ENCODE data around the gene MRPL28.
"Not testable (repeated sequence)": the region's sequence is repeated elsewhere in the genome, so short reads cannot be mapped to it uniquely, and the experiment has no call there.

DNA sequence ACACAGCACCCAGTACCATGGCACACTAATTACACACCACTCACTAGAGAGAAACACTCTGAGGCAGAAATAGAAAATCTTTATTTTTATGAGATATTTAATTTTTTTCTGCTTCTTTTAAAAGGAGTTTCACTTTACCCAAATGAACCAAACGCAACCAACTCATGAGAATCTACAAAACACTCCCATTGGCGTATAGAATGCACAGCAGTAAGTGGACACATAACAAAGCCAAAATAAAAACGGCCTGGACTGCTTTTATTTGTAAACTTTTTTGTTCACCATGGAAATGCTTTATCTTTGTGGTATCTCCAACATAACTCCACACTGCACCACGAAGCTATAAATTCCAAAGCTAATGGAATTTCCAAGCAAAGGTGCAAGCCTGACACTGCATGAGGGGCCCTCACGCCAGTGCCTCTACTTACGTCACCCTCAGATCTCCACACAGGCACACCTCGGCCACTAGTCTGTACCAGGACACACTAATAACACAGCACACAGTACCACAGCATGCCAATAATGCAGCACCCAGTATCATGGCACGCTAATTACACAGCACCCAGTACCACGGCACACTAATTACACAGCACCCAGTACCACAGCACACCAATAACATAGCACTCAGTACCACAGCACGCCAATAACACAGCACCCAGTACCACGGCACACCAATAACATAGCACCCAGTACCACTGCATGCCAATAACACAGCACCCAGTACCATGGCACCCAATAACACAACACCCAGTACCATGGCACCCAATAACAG is 35.3 kb downstream of the MRPL28 start:
- TF ChIP-seq JUND (IDR thresholded peaks at IDR 0.05); TAF1 (conservative IDR thresholded peaks at IDR 0.05); REST (IDR thresholded peaks at IDR 0.05); EGR1 (IDR thresholded peaks at IDR 0.05; ENCODE audit: low read depth in 2 of 2); GABPA (IDR thresholded peaks at IDR 0.05 in 1 of 2, conservative IDR thresholded peaks at IDR 0.05 in 1 of 2); YY1 (IDR thresholded peaks at IDR 0.05): not testable (repeated sequence)
- TF ChIP-seq, protein P1, sequence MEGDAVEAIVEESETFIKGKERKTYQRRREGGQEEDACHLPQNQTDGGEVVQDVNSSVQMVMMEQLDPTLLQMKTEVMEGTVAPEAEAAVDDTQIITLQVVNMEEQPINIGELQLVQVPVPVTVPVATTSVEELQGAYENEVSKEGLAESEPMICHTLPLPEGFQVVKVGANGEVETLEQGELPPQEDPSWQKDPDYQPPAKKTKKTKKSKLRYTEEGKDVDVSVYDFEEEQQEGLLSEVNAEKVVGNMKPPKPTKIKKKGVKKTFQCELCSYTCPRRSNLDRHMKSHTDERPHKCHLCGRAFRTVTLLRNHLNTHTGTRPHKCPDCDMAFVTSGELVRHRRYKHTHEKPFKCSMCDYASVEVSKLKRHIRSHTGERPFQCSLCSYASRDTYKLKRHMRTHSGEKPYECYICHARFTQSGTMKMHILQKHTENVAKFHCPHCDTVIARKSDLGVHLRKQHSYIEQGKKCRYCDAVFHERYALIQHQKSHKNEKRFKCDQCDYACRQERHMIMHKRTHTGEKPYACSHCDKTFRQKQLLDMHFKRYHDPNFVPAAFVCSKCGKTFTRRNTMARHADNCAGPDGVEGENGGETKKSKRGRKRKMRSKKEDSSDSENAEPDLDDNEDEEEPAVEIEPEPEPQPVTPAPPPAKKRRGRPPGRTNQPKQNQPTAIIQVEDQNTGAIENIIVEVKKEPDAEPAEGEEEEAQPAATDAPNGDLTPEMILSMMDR (IDR thresholded peaks at IDR 0.05; ENCODE audit: low read depth, low read length, missing input control): not testable (repeated sequence)
- TF ChIP-seq, protein P2, sequence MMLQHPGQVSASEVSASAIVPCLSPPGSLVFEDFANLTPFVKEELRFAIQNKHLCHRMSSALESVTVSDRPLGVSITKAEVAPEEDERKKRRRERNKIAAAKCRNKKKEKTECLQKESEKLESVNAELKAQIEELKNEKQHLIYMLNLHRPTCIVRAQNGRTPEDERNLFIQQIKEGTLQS (IDR thresholded peaks at IDR 0.05): not testable (repeated sequence)

All from liver (tissue), 3 donors.